HG03159 (cell line): Measurements from ENCODE around the gene FBP1.
"Not testable (repeated sequence)": the region's sequence is repeated elsewhere in the genome, so short reads cannot be mapped to it uniquely, and the experiment has no call there.

Experiments
- ATAC-seq: cut with Tn5 transposase; IDR thresholded peaks from one replicate; pipeline ENCODE4 v1.9.1; 2021; ENCODE audit warnings: mild to moderate bottlenecking, moderate library complexity; ENCODE audit not compliant: unreplicated experiment

The FBP1 gene

DNA sequence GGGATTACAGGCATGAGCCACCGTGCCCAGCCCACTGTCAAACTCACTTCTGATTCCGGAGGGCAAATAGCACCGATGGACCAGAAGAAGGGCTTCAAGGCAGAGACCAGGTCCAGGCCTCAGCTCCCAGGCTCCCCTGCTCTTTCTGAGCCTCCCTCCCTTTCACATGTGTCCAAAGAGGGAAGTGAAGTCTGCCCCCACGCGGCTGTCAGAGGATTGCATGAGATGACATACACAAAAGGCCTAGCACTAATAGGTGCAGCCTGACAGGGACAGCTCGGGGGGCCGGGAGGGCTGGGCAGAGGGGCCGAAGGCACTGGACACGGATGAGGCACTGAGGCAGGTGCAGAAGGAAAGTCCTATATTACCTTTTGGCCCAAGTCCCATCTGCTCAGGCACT lies 16.1 kb downstream of the FBP1 start:
- ATAC-seq, result no peak

DNA sequence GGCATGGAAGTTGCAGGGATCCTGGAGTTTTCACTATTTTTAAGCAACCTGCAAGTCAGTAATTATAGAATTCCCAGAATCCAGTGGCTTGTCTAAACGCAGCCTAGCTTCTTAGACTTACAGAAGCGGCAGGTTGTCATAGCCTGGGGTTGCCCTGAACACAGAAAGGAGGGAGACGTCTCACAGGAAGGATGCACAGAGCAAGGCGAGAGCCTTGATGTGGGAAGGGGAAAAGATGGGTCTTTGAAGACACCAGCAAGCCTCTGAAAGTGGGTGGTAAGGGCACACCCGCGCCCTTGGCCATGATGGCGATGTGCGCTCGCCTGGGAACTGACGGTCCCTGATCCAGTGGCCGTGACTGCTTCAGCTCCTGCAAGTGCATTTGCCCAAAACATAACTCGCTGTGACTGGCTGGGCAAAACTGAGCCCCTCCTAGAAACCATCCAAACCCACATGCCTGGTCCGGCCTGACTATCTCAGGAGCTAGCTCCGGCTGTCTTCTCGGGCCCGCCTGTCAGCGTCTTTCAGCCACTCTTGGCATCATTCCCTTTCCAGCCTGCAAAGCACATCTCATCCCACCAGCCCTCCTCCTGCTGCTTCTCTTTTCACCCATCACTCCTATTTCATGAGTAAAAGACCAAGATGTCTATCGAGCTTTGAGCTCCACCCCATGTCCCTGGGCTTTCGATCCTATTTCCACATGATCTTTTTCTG lies 17.1 kb downstream of the FBP1 start:
- no peak for ATAC-seq

DNA sequence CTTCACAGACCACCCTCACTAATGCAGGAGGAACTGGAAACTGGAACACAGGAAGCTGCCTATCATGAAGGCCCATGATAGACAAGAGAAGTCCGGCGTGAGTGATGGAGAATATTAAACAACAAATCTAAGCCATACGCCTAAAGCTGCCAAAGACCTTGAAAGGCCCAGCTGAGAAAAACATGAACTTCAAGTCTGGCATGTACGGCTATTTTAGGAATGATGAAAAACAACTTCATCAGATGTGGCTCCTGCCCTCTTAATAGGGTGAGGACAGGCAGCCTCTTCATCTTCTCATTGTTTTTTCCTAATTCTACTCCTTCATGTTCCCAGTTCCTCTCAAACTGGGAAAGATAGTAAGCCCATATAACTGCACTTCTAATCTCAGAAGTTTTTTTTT lies 20.3 kb downstream of the FBP1 start:
- no peak for ATAC-seq

DNA sequence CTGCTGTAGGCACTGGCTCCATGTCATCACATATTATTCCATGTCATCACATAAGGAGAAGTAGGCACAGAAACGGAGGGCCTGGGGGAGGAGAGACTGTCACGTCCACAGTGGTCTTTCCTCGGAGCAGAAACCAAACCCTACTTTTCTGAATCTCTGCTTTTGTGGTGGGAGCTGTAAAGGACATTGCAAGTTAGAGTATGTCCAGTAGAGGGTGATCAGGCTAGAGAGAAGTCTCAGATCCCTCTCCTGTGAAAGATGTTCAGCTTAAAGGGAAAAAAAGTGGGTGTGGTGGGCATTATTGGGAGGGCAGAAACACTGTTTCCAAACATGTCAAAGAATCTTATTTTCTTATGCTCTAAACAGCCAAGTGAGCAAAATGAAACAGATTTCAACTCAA lies 26.3 kb downstream of the FBP1 start:
- ATAC-seq, result no peak

DNA sequence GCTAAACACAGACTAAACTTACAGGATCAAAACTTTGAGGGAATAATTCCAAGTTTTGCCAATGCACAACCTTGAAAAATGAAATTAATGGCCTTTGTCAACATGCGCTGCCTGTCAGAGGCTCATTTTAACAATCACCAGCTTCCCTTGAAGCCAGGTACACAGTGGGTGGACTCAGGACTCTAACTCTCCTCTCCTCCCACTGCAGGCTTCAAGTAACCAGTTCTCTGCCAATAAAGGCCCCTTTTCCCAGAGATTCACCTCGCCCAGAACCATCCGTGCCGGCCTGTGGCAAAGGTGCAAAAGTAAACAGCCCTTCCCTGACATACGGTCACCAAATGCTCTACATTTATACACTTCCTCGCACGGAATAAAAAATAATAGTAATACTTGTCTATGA lies 27.2 kb downstream of the FBP1 start:
- no peak for ATAC-seq

DNA sequence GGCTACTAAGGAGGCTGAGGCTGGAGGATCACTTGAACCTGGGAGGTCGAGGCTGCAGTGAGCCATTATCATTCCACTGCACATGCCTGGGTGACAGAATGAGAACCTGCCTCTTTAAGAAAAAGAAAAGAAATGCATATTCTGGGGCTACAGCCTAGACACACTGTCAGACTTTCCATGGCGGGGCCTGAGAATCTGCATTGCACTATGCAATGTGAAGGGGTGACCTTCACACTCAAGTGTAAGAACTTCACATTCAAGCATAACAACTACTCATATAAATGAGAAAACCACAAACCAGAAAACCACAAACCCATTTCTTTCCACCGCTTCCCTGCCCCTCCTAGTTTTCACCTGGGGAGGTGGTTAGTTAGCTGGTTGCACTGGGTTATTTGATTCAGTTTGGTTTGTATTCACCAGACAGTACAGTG lies 27.7 kb downstream of the FBP1 start:
- no peak for ATAC-seq

DNA sequence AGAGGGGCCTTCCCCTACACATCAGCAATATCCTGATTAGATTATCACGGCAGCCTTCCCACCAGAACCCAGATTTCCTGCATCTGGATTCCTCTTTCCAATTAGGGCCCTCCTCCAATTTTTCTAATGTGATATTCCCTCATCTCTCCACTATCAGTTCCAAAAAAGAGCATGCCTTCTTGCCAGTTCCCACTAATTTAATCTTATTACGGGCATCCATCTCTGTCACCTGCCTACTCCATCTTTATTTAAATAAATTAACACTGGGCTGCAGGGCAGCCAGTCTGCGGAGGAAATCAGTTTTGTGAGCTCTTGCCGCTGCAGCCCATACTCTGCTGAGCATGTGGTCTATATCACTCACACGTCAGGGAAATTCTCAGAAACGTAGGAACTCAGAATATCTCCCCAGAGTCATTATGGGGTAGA lies 29.1 kb downstream of the FBP1 start:
- ATAC-seq, result no peak

DNA sequence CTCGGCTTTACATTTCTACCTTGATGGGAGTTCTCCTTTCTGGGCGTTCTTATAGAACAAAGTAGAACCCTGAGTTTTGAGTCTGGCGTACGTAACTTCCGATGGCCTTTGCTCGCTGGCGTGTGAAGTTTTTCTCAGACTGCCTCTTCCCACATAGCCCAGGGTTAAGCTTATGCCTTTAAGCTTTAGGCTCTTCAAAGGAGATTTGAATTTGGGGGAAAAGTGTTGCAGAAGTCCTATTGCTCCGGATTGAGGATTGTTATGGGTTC lies 32.0 kb downstream of the FBP1 start:
- ATAC-seq, result no peak

DNA sequence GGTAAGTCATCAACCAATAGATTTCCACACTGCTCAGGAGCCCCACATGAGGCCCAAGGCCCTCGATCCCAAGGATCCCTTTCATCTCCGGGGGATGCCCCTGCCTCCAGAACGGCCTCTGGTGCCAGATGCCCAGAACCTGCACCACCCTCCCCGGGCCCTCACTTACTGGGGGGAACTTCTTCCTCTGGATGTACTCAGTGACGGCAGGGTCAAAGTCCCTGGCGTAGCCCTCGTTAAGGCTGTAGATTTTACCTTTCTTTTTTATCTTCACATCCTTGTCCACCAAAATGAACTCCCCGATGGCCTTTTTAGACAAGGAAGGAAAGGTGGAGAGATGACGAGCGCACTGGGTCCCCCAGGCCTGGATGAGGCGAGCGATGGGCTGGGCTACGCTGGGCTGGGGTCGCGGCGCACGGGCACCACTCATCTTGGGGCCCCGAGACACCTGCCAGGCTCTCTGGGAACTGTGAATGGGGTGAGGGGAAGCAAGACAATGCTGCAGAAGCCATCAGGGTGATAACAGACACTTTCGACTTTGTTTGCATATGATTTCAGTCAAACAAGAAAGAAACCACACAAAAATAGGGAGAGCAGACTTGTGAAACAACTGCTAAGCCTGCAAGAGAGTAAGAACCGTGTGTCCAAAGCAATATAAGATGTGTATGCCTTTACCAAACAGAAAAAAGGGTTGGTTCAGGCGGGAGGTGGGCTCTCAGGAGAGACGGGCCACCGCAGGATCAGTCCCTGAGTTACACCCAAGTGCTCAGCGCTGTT lies 32.5 kb downstream of the FBP1 start:
- ATAC-seq, result no peak

DNA sequence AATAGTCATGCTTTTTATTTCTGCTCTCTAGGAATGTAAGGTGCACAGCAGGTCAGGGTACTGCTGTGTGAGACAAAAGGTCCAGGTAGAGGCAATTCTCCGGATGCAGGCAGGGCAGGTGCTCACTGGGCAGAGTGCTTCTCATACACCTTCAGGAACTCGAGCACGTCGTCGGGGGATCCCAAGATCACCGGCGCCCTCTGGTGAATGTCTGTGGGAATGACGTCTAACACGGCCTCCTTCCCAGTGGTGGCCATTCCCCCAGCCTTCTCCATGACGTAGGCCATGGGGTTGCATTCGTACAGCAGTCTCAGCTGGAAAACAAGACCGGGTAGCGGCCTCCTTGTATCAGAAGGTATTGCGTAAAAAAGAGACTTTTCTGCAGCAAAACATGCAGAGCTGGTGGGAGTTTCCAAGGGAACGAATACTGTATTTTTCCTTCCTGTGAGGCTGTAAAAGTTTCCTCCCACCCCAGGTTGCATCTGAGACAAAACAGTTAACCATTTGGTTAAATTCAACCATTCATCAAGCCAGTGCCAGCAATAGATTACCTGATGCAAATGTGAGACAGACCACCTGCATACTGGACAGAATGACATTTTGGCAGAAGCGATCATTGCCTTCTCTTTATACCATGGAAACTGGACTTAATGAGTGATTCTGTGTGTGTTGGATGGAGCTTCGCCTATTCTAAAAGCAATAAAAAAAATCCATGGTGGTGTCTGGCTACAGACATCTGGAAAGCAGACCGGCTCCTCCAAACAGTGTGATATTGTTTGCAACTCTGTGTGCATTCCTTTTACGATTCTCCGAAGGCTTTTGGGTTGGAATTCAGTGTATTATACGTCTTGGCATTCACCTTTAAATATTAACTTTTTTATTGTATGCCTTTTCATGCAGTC lies 35.8 kb downstream of the FBP1 start:
- ATAC-seq, result peak; percentile 62

DNA sequence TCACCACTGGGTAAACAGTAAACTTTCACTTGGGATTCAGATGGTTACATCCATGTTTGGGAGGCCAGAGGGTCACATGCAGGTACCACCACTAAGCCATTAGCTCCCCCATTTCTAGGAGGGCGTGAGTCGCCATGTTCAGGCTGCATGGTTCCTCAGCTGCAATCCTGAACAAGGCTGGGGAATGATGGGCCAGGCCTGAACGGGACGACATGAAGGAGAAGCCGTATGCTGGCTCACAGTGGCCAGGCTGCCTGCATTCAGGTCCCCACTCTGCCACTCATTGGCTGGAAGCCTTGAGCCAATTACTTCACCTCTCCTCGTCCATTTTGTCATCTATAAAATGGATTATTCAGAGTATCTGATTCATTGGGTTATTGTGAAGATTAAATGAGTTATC lies 36.7 kb downstream of the FBP1 start:
- no peak for ATAC-seq

DNA sequence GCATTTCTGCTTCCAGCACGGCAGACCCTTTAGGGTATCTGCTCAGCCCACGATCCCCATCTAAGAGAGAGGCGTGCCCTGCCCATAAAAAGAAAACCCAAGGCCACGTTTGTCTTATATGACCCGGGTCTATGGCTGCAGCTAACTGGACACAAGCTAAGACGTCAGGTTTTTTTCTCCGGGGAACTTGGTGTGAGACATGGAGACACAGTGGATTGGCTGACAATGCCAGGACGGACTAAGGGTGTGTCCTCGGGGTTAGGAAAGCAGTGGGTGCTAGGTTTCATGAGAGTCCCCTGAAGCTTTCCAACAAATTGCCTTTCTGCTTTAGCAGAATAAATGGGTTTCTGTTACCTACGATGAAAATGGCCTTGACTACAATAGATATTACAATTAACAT lies 38.6 kb downstream of the FBP1 start:
- ATAC-seq, result no peak

DNA sequence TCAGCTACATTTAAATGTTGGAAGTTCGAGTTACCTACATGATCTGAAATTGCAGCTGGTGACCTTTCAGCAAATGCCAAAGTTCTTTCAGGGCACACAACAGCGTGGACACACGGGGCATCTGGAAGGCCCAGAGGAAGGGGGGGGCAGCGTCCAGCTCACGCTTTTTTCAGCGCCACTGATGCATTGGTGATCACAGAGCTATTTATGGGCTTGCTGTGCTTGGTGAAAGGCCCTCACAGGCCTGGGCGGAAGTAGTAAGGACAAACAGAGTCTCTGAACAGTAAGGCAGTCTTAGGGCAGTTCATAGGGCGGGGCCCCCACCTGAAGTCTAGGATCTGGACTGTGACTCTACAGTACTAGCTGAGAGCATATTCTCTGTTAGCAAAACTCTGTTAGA lies 39.1 kb downstream of the FBP1 start:
- ATAC-seq, result no peak

DNA sequence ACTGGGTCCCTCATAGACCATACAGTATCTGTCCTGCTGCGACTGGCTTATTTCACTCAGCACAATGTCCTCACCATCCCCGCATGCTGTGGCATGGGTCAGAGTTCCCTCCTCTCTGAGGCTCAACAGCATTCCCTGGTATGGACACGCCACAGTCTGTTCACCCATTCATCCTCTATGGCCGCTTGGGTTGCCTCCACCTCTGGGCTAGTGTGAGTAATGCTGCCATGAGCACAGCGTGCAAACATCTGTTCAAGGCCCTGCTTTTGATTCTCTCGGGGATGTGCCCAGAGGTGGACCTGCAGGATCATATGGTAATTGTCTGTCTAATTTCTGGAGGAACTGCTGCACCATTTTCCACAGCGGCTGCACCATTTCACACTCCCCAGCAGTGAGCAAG lies 40.2 kb downstream of the FBP1 start:
- ATAC-seq, result no peak

DNA sequence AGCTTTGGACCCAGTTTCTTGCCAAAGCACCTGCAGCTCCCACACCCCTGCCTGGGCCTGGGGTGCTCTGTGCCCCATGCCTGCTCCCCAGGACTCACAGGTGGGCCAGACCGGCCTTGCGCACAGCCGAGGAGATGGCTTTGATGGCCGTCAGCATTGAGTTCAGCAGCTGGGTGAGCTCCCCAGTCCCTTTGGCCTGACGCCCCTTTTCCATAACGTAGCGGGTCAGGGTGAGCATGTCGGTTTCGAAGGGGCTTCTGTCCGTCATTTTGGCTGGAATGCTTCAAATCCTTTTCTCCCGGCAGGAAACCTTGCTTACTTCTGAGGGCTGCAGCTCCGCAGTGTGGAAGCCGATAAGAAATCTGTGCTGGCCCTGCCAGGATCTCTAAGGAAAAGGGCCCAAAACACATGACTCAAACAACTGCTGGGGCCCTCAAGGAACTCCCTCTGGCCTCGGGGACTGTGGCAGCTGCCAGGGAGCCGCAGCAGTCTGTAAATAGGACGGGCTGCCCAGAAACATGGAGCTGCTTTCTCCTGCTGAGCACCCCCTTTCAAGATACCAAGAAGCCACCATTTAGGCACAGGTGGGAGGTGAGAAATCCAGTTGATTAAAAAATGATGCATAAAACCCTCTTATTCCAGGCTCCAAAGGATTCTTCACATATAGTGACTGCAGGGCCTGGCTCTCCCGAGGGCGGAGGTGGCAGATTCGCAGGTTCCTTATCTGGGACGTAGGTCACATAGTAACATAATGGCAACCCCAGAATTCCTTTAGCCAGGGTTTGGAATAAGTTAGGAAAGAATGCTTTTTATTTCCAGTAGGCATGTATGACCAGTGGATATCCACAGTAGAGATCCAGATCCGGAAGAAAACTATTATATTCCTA lies 45.6 kb downstream of the FBP1 start, which contains the start of gene FBP2:
FBP2 (minus strand) TSS at position 366 of the 887 bp plus-strand sequence; CDS start at position 268, 98 bp downstream.
- no peak for ATAC-seq

DNA sequence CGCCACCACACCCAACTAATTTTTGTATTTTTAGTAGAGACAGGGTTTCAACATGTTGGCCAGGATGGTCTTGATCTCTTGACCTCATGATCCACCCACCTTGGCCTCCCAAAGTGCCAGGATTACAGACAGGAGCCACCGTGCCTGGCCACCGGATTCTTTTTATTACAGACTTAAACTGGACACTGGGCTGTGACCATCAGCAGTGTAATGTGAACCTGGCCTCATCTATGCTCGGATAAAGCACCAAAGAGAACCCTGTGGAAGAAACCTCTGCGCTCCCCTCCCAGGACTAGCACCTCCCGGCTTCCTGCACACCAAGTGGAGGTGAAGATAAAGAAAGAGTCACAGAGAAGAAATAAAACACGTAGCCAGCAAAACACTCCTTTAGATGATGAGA lies 46.6 kb downstream of the FBP1 start:
- not testable (repeated sequence) for ATAC-seq

DNA sequence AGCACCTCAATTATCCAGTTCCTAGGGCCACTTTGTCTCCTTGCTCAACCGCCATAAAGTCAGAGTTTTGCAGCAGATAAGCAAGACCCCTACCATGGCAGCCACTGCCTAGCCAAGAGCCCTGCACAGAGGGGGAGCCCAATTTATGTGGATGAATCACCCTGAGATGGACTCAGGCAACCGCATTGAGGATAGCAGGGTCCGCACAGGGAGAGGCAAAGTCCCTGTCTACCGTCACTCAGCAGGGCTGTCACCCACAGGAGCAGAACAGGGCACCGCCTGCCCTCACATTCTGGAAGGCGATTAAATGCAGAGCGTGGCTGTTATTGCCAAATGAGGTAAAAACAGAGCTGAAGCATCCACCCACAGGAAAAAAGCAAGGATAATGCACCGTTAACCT lies 47.4 kb downstream of the FBP1 start:
- ATAC-seq, result no peak

DNA sequence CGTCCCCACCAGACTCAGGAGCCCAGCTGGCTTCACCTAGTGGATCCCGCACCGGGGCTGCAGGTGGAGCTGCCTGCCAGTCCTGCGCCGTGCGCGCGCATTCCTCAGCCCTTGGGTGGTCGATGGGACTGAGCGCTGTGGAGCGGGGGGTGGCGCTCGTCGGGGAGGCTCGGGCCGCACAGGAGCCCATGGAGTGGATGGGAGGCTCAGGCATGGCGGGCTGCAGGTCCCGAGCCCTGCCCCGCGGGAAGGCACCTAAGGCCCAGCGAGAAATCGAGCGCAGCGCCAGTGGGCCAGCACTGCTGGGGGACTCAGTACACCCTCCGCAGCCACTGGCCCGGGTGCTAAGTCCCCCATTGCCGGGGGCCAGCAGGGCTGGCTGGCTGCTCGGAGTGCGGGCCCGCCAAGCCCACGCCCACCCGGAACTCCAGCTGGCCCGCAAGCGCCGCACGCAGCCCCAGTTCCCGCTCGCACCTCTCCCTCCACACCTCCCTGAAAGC lies 48.2 kb downstream of the FBP1 start:
- not testable (repeated sequence) for ATAC-seq

DNA sequence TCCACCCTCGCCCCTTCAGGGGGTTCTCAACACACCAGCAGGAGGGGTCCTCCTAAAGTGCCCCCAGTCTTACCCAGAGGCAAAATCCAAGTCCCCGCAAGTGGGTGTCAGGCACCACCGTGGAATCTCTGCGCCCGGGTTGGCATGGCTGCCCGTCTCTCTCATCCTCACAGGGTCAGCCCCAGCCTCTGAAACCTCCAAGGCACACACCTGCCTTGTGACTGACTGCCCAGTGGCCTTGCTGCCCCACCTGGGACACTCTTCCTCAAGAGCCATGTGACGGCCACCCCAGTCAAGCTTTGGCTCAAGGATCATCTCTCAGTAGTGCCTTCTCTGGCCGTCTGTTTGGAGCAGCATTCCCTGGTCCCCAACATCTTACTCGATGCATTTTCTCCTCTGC lies 50.6 kb downstream of the FBP1 start:
- no peak for ATAC-seq

DNA sequence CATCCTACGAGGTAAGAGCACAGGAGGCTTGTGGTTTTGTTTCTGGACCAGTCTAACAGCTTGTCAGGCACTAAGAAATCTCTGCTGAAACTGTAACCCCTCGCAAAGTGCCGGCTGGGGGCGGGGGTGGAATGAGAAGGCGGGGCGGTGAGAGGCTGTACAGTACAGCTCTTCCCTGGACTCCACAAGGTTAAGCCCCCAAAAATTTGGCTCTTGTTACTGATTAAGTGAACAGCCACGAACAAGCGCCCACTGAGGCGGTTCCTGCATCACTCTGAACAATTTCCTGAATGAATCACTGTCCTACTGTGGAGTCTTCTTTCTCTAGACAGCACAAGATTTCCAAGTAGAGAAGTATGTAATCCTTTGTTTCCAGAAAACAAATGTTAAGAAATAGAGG lies 52.5 kb downstream of the FBP1 start:
- no peak for ATAC-seq
